ENCODE measurements around the gene USP36. TPM values are rescaled to one million over a fixed set of nuclear protein-coding genes. Genes with fewer than 3 reads are reported as not detected.

The USP36 gene
- total and polyA plus RNA-seq, 9 of the 15 experiments (the other 6 are each of a cell fraction or from before 2014, with no cell fraction given) = 6.4 to 72.8 (median 22.5) TPM

DNA sequence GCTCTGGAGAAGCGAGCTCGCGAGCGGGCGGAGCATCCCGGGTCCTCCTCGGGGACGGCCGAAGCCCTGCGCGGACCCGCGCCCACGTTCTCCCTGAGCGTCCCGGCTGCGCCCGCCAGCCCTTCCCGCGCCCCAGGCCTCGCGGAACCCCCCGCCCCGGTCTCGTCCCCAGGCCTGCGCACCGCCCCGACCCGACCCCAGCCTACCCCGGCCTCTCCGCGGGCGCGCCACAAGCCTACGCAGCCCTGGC lies 159 bp downstream of the USP36 start (continued):
- TF ChIP-seq ZFX (CRISPR knock-in tag; IDR thresholded peaks at IDR 0.05) (no peak; the same call in 1 of the 2 replicates), CBFA2T2 (conservative IDR thresholded peaks at IDR 0.05) (no peak), U2AF2 (optimal IDR thresholded peaks at IDR 0.05; ENCODE audit: low read depth, low read length) (no peak), CBX5 (IDR thresholded peaks at IDR 0.05; ENCODE audit: borderline replicate concordance, low read depth) (no peak), ILF3 (IDR thresholded peaks at IDR 0.05; ENCODE audit: borderline replicate concordance) (peak; percentile 35; the same call in 1 of the 2 replicates)
- TF ChIP-seq, protein P1, sequence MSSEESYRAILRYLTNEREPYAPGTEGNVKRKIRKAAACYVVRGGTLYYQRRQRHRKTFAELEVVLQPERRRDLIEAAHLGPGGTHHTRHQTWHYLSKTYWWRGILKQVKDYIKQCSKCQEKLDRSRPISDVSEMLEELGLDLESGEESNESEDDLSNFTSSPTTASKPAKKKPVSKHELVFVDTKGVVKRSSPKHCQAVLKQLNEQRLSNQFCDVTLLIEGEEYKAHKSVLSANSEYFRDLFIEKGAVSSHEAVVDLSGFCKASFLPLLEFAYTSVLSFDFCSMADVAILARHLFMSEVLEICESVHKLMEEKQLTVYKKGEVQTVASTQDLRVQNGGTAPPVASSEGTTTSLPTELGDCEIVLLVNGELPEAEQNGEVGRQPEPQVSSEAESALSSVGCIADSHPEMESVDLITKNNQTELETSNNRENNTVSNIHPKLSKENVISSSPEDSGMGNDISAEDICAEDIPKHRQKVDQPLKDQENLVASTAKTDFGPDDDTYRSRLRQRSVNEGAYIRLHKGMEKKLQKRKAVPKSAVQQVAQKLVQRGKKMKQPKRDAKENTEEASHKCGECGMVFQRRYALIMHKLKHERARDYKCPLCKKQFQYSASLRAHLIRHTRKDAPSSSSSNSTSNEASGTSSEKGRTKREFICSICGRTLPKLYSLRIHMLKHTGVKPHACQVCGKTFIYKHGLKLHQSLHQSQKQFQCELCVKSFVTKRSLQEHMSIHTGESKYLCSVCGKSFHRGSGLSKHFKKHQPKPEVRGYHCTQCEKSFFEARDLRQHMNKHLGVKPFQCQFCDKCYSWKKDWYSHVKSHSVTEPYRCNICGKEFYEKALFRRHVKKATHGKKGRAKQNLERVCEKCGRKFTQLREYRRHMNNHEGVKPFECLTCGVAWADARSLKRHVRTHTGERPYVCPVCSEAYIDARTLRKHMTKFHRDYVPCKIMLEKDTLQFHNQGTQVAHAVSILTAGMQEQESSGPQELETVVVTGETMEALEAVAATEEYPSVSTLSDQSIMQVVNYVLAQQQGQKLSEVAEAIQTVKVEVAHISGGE (CRISPR knock-in tag; IDR thresholded peaks at IDR 0.05) = 0 out of 6 replicates have a peak, but pooled peaks of 1 of the 3 experiments have one; percentile 25
- TF ChIP-seq, protein P2, sequence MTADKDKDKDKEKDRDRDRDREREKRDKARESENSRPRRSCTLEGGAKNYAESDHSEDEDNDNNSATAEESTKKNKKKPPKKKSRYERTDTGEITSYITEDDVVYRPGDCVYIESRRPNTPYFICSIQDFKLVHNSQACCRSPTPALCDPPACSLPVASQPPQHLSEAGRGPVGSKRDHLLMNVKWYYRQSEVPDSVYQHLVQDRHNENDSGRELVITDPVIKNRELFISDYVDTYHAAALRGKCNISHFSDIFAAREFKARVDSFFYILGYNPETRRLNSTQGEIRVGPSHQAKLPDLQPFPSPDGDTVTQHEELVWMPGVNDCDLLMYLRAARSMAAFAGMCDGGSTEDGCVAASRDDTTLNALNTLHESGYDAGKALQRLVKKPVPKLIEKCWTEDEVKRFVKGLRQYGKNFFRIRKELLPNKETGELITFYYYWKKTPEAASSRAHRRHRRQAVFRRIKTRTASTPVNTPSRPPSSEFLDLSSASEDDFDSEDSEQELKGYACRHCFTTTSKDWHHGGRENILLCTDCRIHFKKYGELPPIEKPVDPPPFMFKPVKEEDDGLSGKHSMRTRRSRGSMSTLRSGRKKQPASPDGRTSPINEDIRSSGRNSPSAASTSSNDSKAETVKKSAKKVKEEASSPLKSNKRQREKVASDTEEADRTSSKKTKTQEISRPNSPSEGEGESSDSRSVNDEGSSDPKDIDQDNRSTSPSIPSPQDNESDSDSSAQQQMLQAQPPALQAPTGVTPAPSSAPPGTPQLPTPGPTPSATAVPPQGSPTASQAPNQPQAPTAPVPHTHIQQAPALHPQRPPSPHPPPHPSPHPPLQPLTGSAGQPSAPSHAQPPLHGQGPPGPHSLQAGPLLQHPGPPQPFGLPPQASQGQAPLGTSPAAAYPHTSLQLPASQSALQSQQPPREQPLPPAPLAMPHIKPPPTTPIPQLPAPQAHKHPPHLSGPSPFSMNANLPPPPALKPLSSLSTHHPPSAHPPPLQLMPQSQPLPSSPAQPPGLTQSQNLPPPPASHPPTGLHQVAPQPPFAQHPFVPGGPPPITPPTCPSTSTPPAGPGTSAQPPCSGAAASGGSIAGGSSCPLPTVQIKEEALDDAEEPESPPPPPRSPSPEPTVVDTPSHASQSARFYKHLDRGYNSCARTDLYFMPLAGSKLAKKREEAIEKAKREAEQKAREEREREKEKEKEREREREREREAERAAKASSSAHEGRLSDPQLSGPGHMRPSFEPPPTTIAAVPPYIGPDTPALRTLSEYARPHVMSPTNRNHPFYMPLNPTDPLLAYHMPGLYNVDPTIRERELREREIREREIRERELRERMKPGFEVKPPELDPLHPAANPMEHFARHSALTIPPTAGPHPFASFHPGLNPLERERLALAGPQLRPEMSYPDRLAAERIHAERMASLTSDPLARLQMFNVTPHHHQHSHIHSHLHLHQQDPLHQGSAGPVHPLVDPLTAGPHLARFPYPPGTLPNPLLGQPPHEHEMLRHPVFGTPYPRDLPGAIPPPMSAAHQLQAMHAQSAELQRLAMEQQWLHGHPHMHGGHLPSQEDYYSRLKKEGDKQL (CRISPR knock-in tag; IDR thresholded peaks at IDR 0.05; ENCODE audit: borderline replicate concordance) = 0 out of 2 replicates have a peak, but pooled peaks have one; percentile 63
- TF ChIP-seq, protein P3, sequence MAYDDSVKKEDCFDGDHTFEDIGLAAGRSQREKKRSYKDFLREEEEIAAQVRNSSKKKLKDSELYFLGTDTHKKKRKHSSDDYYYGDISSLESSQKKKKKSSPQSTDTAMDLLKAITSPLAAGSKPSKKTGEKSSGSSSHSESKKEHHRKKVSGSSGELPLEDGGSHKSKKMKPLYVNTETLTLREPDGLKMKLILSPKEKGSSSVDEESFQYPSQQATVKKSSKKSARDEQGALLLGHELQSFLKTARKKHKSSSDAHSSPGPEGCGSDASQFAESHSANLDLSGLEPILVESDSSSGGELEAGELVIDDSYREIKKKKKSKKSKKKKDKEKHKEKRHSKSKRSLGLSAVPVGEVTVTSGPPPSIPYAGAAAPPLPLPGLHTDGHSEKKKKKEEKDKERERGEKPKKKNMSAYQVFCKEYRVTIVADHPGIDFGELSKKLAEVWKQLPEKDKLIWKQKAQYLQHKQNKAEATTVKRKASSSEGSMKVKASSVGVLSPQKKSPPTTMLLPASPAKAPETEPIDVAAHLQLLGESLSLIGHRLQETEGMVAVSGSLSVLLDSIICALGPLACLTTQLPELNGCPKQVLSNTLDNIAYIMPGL (CRISPR knock-in tag; IDR thresholded peaks at IDR 0.05) = 0 out of 2 replicates have a peak, but pooled peaks have one; percentile 15
- TF ChIP-seq, protein P4, sequence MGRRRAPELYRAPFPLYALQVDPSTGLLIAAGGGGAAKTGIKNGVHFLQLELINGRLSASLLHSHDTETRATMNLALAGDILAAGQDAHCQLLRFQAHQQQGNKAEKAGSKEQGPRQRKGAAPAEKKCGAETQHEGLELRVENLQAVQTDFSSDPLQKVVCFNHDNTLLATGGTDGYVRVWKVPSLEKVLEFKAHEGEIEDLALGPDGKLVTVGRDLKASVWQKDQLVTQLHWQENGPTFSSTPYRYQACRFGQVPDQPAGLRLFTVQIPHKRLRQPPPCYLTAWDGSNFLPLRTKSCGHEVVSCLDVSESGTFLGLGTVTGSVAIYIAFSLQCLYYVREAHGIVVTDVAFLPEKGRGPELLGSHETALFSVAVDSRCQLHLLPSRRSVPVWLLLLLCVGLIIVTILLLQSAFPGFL (CRISPR knock-in tag; IDR thresholded peaks at IDR 0.05) = peak; percentile 90; the same call in 1 of the 2 replicates
- TF ChIP-seq, protein P5, sequence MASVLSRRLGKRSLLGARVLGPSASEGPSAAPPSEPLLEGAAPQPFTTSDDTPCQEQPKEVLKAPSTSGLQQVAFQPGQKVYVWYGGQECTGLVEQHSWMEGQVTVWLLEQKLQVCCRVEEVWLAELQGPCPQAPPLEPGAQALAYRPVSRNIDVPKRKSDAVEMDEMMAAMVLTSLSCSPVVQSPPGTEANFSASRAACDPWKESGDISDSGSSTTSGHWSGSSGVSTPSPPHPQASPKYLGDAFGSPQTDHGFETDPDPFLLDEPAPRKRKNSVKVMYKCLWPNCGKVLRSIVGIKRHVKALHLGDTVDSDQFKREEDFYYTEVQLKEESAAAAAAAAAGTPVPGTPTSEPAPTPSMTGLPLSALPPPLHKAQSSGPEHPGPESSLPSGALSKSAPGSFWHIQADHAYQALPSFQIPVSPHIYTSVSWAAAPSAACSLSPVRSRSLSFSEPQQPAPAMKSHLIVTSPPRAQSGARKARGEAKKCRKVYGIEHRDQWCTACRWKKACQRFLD (CRISPR knock-in tag; IDR thresholded peaks at IDR 0.05) = no peak
- TF ChIP-seq, protein P6, sequence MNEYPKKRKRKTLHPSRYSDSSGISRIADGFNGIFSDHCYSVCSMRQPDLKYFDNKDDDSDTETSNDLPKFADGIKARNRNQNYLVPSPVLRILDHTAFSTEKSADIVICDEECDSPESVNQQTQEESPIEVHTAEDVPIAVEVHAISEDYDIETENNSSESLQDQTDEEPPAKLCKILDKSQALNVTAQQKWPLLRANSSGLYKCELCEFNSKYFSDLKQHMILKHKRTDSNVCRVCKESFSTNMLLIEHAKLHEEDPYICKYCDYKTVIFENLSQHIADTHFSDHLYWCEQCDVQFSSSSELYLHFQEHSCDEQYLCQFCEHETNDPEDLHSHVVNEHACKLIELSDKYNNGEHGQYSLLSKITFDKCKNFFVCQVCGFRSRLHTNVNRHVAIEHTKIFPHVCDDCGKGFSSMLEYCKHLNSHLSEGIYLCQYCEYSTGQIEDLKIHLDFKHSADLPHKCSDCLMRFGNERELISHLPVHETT (CRISPR knock-in tag; conservative IDR thresholded peaks at IDR 0.05 in 1 of 2, IDR thresholded peaks at IDR 0.05 in 1 of 2) = peak in 1 of 2 experiments; percentile 84; a peak in 1 of 4 replicates

Measured in K562 (cell line).